Left lobe of liver (tissue), 2 donors: ENCODE data around the gene GCK. TPM values are rescaled to one million over a fixed set of nuclear protein-coding genes. Genes with fewer than 3 reads are reported as not detected.
A peak's percentile ranks its signal among the peaks of the same experiment; 100 is the strongest.

Experiments used
- ATAC-seq: fragments of 200-7000 bp; cut with Tn5 transposase; one replicate; pipeline ENCODE4 v1.9.1; 2020; ENCODE audit warnings: mild to moderate bottlenecking, moderate library complexity
- DNase-seq: peaks from one replicate; pipeline ENCODE4 v3.0.0-alpha.2; 2020; ENCODE audit warnings: low spot score
- total RNA-seq: library from RNA; stranded (reverse); gene quantifications from one replicate; pipeline ENCODE4 v1.2.1, GENCODE V29; 2021
- donor health status: DM: no; HTN: no; CAD: no; lungs with moderate emphysema.
- donor health status: DM: no; HTN: yes; CAD: no.

Gene GCK
- 1.7 TPM for total RNA-seq

GRCh38 chr7:44189286-44189992 lies at the start of gene GCK:
GCK (minus strand) TSS chr7:44189439; CDS start chr7:44188953, 486 bp downstream.
- ATAC-seq (no peak), DNase-seq (peak; percentile 35)

- ATAC-seq (no peak), DNase-seq (no peak)
Observed at GRCh38 chr7:44238116-44238695, 49.0 kb upstream of the GCK start.

GRCh38 chr7:44237696-44238095 lies 48.5 kb upstream of the GCK start:
- no peak for ATAC-seq
- DNase-seq = no peak

GRCh38 chr7:44236333-44236728 lies 47.1 kb upstream of the GCK start:
- ATAC-seq (no peak), DNase-seq (no peak)

GRCh38 chr7:44235582-44236332 lies 46.5 kb upstream of the GCK start:
- no peak for ATAC-seq
- DNase-seq = no peak

- DNase-seq = no peak
- no peak for ATAC-seq
Observed at GRCh38 chr7:44235066-44235465, 45.8 kb upstream of the GCK start.

- DNase-seq (no peak), ATAC-seq (no peak)
Observed at GRCh38 chr7:44232901-44233715, 43.9 kb upstream of the GCK start.

- no peak for DNase-seq
- ATAC-seq = no peak
Observed at GRCh38 chr7:44232396-44232795, 43.2 kb upstream of the GCK start.

GRCh38 chr7:44231088-44231487 lies 41.8 kb upstream of the GCK start:
- no peak for ATAC-seq
- DNase-seq = no peak

- ATAC-seq (no peak), DNase-seq (no peak)
Observed at GRCh38 chr7:44230286-44230685, 41.0 kb upstream of the GCK start.

- no peak for ATAC-seq
- DNase-seq = no peak
Observed at GRCh38 chr7:44229546-44230105, 40.4 kb upstream of the GCK start.

GRCh38 chr7:44228571-44229350 lies 39.5 kb upstream of the GCK start:
- ATAC-seq (no peak), DNase-seq (no peak)

GRCh38 chr7:44227911-44228310 lies 38.7 kb upstream of the GCK start:
- DNase-seq = no peak
- no peak for ATAC-seq

- no peak for ATAC-seq
- no peak for DNase-seq
Observed at GRCh38 chr7:44226396-44226753, 37.1 kb upstream of the GCK start.

- no peak for DNase-seq
- ATAC-seq = no peak
Observed at GRCh38 chr7:44225566-44226395, 36.5 kb upstream of the GCK start.

GRCh38 chr7:44224974-44225565 lies 35.8 kb upstream of the GCK start:
- no peak for ATAC-seq
- DNase-seq = no peak

GRCh38 chr7:44224080-44224973 lies 35.1 kb upstream of the GCK start:
- ATAC-seq (no peak), DNase-seq (no peak)
